ENCODE measurements around the gene ARID1A. TPM values are rescaled to one million over a fixed set of nuclear protein-coding genes. Genes with fewer than 3 reads are reported as not detected.
A peak's percentile ranks its signal among the peaks of the same experiment; 100 is the strongest.

Gene ARID1A
- polyA plus RNA-seq, 3 donors: 6.6 to 84.4 (median 9.5) TPM

DNA sequence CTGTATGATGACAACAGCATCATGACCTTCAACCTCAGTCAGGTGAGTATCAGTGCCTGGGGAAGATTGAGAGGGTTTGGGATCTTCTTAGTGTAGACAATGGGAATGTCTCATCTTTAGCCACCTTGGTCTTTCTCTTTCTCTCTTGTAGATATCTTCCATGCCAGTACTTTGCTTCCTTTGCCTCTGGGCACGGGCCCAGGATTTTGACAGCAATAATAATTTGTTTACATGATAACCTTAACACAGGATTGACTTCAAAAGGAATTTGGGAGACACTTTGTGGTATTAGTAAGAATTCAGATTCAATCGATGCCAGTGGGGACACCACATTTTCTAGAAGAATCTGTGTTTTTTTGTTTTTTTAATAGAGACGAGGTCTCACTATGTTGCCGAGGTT, 79.9 kb downstream of the ARID1A start:
- Mint-ChIP-seq H3K27me3 (ENCODE audit: low read depth in 3 of 3) (no peaks in the 10 kb centered on the region), H3K4me1 (peaks cover 26% of the 10 kb centered on the region), H3K36me3 (peaks cover 93 to 100% of the 10 kb centered on the region in 2 donors), H3K9me3 (no peaks in the 10 kb centered on the region), H3K27ac (peak overlapping the region in 3 of 7 donors; percentile 10 to 69 (median 46)), H3K4me3 (no peak overlapping the region)
- H3K4me2 ChIP-seq (replicated peaks; ENCODE audit: extremely low read depth, low read length, poor library complexity, severe bottlenecking): no peak overlapping the region
- H3K4me3 ChIP-seq (replicated peaks in 1 of 3; ENCODE audit: low read depth in 2 of 3, low read length in 3 of 3): no peak overlapping the region
- H2AFZ ChIP-seq (ENCODE audit: insufficient read depth, low read depth, low read length, poor library complexity, severe bottlenecking): no peak overlapping the region
- TF ChIP-seq, protein P1, sequence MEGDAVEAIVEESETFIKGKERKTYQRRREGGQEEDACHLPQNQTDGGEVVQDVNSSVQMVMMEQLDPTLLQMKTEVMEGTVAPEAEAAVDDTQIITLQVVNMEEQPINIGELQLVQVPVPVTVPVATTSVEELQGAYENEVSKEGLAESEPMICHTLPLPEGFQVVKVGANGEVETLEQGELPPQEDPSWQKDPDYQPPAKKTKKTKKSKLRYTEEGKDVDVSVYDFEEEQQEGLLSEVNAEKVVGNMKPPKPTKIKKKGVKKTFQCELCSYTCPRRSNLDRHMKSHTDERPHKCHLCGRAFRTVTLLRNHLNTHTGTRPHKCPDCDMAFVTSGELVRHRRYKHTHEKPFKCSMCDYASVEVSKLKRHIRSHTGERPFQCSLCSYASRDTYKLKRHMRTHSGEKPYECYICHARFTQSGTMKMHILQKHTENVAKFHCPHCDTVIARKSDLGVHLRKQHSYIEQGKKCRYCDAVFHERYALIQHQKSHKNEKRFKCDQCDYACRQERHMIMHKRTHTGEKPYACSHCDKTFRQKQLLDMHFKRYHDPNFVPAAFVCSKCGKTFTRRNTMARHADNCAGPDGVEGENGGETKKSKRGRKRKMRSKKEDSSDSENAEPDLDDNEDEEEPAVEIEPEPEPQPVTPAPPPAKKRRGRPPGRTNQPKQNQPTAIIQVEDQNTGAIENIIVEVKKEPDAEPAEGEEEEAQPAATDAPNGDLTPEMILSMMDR (IDR thresholded peaks at IDR 0.05): no peak
- no peaks in the 10 kb centered on the region for H3K9me3 ChIP-seq (replicated peaks in 1 of 2; ENCODE audit: control insufficient read depth in 1 of 2, insufficient read depth in 1 of 2, low read length in 2 of 2)
- H3K36me3 ChIP-seq (replicated peaks in 1 of 2; ENCODE audit: control insufficient read depth in 1 of 2, insufficient read depth in 2 of 2, low read length in 2 of 2): peaks cover 97 to 100% of the 10 kb centered on the region in 2 donors
- H3K27ac ChIP-seq (ENCODE audit: low read depth in 1 of 2, low read length in 2 of 2): peak overlapping the region in 1 of 2 donors; percentile 21
- WGBS (ENCODE audit: insufficient coverage): 91% methylated on average over 3 of the region's 4 CpGs
- H3K9ac ChIP-seq (ENCODE audit: insufficient read depth, low read length, poor library complexity, severe bottlenecking): no peak overlapping the region
- peaks cover 75% of the 10 kb centered on the region for H3K79me2 ChIP-seq (ENCODE audit: insufficient read depth, low read length)
- intact Hi-C loops (cut with micrococcal nuclease): no loop called here
- no peak for DNase-seq
- H3K27me3 ChIP-seq (ENCODE audit: control insufficient read depth in 2 of 2, insufficient read depth in 2 of 2, low read length in 2 of 2): no peaks in the 10 kb centered on the region
- peaks cover 94% of the 10 kb centered on the region for H4K20me1 ChIP-seq (ENCODE audit: insufficient read depth, low read length)
- H3K4me1 ChIP-seq (ENCODE audit: control insufficient read depth in 1 of 2, insufficient read depth in 2 of 2, low read length in 2 of 2): peaks cover 16 to 29% of the 10 kb centered on the region in 2 donors

DNA sequence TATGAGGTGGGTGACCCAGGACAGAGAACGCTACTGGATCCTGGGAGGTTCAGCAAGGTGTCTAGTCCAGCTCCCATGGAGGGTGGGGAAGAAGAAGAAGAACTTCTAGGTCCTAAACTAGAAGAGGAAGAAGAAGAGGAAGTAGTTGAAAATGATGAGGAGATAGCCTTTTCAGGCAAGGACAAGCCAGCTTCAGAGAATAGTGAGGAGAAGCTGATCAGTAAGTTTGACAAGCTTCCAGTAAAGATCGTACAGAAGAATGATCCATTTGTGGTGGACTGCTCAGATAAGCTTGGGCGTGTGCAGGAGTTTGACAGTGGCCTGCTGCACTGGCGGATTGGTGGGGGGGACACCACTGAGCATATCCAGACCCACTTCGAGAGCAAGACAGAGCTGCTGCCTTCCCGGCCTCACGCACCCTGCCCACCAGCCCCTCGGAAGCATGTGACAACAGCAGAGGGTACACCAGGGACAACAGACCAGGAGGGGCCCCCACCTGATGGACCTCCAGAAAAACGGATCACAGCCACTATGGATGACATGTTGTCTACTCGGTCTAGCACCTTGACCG, 83.4 kb downstream of the ARID1A start:
- Mint-ChIP-seq H3K36me3 (peaks cover 82 to 89% of the 10 kb centered on the region in 2 donors), H3K4me1 (peaks cover 44% of the 10 kb centered on the region), H3K4me3 (no peak overlapping the region), H3K27me3 (ENCODE audit: low read depth in 3 of 3) (no peaks in the 10 kb centered on the region), H3K27ac (peak overlapping the region; percentile 34 to 84 (median 68)), H3K9me3 (no peaks in the 10 kb centered on the region)
- no peaks in the 10 kb centered on the region for H3K27me3 ChIP-seq (ENCODE audit: control insufficient read depth in 2 of 2, insufficient read depth in 2 of 2, low read length in 2 of 2)
- H2AFZ ChIP-seq (ENCODE audit: insufficient read depth, low read depth, low read length, poor library complexity, severe bottlenecking): no peak overlapping the region
- peak in 1 of 3 donors; percentile 30 for DNase-seq
- peak overlapping the region in 1 of 2 donors; percentile 57 for H3K27ac ChIP-seq (ENCODE audit: low read depth in 1 of 2, low read length in 2 of 2)
- peaks cover 63% of the 10 kb centered on the region for H3K79me2 ChIP-seq (ENCODE audit: insufficient read depth, low read length)
- H3K4me3 ChIP-seq (replicated peaks in 1 of 3; ENCODE audit: low read depth in 2 of 3, low read length in 3 of 3): no peak overlapping the region
- no peaks in the 10 kb centered on the region for H3K9me3 ChIP-seq (replicated peaks in 1 of 2; ENCODE audit: control insufficient read depth in 1 of 2, insufficient read depth in 1 of 2, low read length in 2 of 2)
- H3K9ac ChIP-seq (ENCODE audit: insufficient read depth, low read length, poor library complexity, severe bottlenecking): no peak overlapping the region
- peaks cover 35 to 38% of the 10 kb centered on the region in 2 donors for H3K4me1 ChIP-seq (ENCODE audit: control insufficient read depth in 1 of 2, insufficient read depth in 2 of 2, low read length in 2 of 2)
- WGBS (ENCODE audit: insufficient coverage): 91% methylated on average over 11 of the region's 11 CpGs
- H4K20me1 ChIP-seq (ENCODE audit: insufficient read depth, low read length): peaks cover 85% of the 10 kb centered on the region
- H3K36me3 ChIP-seq (replicated peaks in 1 of 2; ENCODE audit: control insufficient read depth in 1 of 2, insufficient read depth in 2 of 2, low read length in 2 of 2): peaks cover 77 to 90% of the 10 kb centered on the region in 2 donors
- no peak overlapping the region for H3K4me2 ChIP-seq (replicated peaks; ENCODE audit: extremely low read depth, low read length, poor library complexity, severe bottlenecking)
- intact Hi-C loops (cut with micrococcal nuclease): no loop called here
- TF ChIP-seq, protein P1 (IDR thresholded peaks at IDR 0.05): no peak
